HG03521 (cell line): ENCODE results near the gene C12orf50.
"Not testable (repeated sequence)": the region's sequence is repeated elsewhere in the genome, so short reads cannot be mapped to it uniquely, and the experiment has no call there.

ENCODE experiments used
- ATAC-seq: cut with Tn5 transposase; IDR thresholded peaks from one replicate; pipeline ENCODE4 v1.9.1; 2021; ENCODE audit warnings: mild to moderate bottlenecking, moderate library complexity; ENCODE audit not compliant: unreplicated experiment

Gene C12orf50

GRCh38 chr12:88029093-88029665 lies at the start of gene C12orf50:
C12orf50 (minus strand) TSS chr12:88029401; CDS start chr12:88026962, 2,439 bp downstream.
- no peak for ATAC-seq

- no peak for ATAC-seq
These were observed 38.1 kb upstream of the C12orf50 start for GRCh38 chr12:88067301-88067700.

GRCh38 chr12:88063375-88063774 lies 34.2 kb upstream of the C12orf50 start:
- peak; percentile 81 for ATAC-seq

- ATAC-seq, result peak; percentile 69
These were observed 33.3 kb upstream of the C12orf50 start for GRCh38 chr12:88062474-88062873.

GRCh38 chr12:88058719-88059077 lies 29.5 kb upstream of the C12orf50 start:
- ATAC-seq, result no peak

- ATAC-seq, result no peak
These were observed 29.0 kb upstream of the C12orf50 start for GRCh38 chr12:88057994-88058718.

DNA sequence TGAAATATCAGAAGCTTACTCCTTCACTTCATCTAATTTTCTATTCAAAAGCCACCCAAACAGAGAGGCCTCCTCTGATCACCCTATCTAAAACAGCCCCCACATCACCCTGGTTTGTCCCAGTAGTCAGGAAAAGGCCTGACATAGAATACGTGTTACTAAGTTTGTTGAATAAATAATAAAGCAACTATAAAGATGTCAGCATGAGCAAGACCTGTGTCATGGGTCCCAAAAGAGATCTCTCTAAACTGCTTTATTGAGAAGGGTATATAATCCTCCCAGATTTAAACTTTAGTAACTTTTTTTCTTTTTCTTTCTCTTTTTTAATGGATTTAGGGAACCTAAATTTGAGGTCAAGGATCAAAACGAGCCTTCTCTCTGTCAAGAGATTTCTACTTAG lies 27.4 kb upstream of the C12orf50 start:
- ATAC-seq, result no peak

DNA sequence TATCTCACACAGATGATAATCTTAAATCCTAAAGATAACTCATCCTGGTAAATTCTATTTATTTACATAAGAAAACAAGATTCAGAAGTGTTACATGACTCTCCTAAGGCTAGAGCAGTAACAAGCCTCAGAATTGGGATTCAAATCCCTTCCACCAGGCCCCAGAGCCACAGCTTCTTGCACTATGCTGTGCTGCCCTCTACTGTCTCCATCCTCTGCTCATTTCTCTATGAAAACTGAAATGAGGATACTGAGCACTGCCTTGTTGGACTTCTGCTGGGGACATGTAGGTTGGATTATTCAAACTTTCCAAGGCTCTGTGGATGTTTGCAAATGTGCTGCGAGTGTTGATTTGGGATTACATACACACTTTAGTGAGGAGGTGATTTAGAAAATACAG lies 23.5 kb upstream of the C12orf50 start:
- no peak for ATAC-seq

GRCh38 chr12:88044035-88044434 lies 14.8 kb upstream of the C12orf50 start:
- ATAC-seq, result no peak

DNA sequence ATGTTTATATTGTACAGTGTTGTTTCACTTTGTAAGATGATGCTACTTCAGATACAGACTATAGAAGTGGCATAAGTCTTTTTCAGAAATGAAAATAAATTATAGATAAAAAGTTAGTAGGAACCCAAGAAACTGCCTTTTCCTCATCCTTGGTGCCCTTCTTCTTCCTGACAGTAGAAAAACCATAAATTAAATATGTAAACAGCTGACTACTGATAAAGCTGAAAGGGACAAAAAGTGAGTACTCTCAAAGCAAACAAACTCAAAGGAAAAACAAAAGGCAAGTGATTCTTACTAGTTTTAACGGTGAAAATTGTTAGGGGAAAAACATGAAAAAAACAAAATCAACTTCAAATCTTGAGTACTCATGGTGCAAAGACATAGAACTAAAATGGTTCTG lies 8.6 kb upstream of the C12orf50 start:
- ATAC-seq, result no peak

GRCh38 chr12:88036353-88036965 lies 7.3 kb upstream of the C12orf50 start:
- ATAC-seq, result no peak

GRCh38 chr12:88035907-88036289 lies 6.7 kb upstream of the C12orf50 start:
- ATAC-seq, result no peak

- peak; percentile 100 for ATAC-seq
These were observed 6.2 kb upstream of the C12orf50 start for GRCh38 chr12:88035271-88035906.

DNA sequence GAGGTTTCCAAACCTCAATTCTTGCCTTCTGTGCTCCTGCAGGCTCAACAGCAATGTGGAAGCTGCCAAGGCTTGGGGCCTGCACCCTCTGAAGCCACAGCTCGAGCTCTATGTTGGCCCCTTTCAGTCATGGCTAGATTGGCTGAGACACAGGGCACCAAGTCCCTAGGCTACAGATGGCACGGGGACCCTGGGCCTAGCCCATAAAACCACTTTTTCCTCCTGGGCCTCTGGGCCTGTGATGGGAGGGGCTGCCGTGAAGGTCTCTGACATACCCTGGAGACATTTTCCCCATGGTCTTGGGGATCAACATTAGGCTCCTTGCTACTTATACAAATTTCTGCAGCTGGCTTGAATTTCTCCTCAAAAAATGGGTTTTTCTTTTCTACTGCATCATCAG lies 2.0 kb upstream of the C12orf50 start:
- ATAC-seq, result not testable (repeated sequence)

DNA sequence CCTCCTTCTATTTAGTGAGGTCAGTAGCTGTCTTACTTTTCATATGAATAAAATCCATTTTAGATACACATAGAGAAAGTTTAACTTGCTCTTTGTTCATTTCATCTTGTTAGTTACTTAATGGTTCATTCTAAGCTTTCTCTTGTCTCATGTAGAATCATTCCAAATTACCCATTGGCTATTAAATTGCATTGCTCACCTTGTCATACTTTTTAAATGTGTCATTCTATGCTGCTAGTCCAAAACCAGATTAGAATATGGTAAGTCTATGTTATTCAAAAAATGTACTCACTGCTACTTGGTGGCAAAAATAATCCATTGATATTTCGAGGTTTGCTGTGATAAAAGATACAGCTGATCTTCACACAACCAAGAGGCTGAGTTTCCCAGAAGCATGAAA lies 3.0 kb downstream of the C12orf50 start:
- no peak for ATAC-seq

GRCh38 chr12:88017964-88018363 lies 11.2 kb downstream of the C12orf50 start:
- no peak for ATAC-seq

GRCh38 chr12:88015825-88016224 lies 13.4 kb downstream of the C12orf50 start:
- no peak for ATAC-seq

DNA sequence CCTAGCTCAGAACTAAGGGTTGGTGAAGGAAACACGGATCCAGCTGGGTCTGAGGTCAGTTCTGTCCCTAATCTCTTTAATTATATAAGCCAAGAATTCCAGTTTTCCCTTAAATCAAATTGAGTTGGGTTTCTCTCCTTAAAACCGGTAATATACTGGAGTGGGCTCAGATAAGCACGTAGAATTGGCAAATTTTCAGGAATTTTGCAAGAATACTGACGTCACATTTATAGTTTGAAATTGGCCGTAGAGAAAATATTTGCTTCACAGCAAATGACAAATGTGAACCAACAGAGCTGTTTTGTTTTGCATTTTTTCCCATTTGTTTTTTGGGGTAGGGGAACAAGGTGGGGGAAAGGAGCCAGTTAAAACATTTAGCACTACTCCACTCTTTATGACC lies 17.4 kb downstream of the C12orf50 start:
- ATAC-seq, result no peak

- ATAC-seq, result no peak
These were observed 22.9 kb downstream of the C12orf50 start for GRCh38 chr12:88006351-88006750.

- no peak for ATAC-seq
These were observed 27.9 kb downstream of the C12orf50 start for GRCh38 chr12:88001327-88001726.

GRCh38 chr12:87995581-87996178 lies 33.5 kb downstream of the C12orf50 start:
- peak; percentile 89 for ATAC-seq
